SK-N-SH (cell line): ENCODE results near the gene KIF25.

Experiments used
- EP300 ChIP-seq, 2 experiments: IDR thresholded peaks; 2 replicates each; pipeline versions ENCODE4 v1.4.0 to v1.6.1; 2012; ENCODE audit warnings: borderline replicate concordance in 1 of 2, low read depth in 1 of 2, low read length in 1 of 2
- EZH2phosphoT487 ChIP-seq: fragments of 200-600 bp; sonication (generic); IDR thresholded peaks from 2 replicates; pipeline ENCODE4 v1.6.1; 2017; ENCODE audit warnings: low read depth, mixed run types, mild to moderate bottlenecking, antibody characterized with exemption, moderate library complexity, borderline replicate concordance
- JUND ChIP-seq: IDR thresholded peaks from 2 replicates; pipeline ENCODE4 v1.4.0; 2012
- POLR2AphosphoS5 ChIP-seq: IDR thresholded peaks from 2 replicates; pipeline ENCODE4 v1.6.1; 2012; ENCODE audit warnings: low read depth, low read length
- TEAD4 ChIP-seq: IDR thresholded peaks from 2 replicates; pipeline ENCODE4 v1.4.0; 2012; ENCODE audit warnings: mild to moderate bottlenecking, borderline replicate concordance; ENCODE audit not compliant: insufficient read depth
- YY1 ChIP-seq: IDR thresholded peaks from 2 replicates; pipeline ENCODE4 v1.4.0; 2012; ENCODE audit warnings: low read depth, mild to moderate bottlenecking
- TF ChIP-seq, protein P1 (sequence below): fragments of 200-600 bp; sonication (generic); IDR thresholded peaks from 2 replicates; pipeline ENCODE4 v1.6.1; 2017; ENCODE audit warnings: antibody characterized with exemption, mild to moderate bottlenecking, moderate library complexity

DNA sequence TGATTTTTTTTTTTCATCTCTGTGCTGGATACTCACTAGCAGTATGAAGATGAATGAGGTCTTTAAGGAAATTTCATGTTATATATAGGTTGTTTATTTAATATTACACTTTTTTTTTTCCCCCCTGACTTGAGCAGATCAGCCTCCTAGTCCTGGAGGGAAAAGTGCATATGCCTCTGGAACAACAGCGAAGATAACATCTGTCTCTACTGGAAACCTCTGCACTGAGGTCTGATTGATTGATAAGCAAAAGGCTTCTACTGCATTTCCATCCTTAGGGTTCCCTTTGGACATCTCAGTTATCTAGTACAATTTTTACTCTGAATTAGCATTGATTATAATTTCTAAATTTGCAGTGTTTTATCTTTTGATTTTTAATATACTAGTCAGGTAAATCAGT lies 49.8 kb upstream of the KIF25 start:
- TF ChIP-seq, protein P1, sequence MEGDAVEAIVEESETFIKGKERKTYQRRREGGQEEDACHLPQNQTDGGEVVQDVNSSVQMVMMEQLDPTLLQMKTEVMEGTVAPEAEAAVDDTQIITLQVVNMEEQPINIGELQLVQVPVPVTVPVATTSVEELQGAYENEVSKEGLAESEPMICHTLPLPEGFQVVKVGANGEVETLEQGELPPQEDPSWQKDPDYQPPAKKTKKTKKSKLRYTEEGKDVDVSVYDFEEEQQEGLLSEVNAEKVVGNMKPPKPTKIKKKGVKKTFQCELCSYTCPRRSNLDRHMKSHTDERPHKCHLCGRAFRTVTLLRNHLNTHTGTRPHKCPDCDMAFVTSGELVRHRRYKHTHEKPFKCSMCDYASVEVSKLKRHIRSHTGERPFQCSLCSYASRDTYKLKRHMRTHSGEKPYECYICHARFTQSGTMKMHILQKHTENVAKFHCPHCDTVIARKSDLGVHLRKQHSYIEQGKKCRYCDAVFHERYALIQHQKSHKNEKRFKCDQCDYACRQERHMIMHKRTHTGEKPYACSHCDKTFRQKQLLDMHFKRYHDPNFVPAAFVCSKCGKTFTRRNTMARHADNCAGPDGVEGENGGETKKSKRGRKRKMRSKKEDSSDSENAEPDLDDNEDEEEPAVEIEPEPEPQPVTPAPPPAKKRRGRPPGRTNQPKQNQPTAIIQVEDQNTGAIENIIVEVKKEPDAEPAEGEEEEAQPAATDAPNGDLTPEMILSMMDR = no peak
- TF ChIP-seq TEAD4 (no peak), EP300 (IDR thresholded peaks at IDR 0.05; ENCODE audit: borderline replicate concordance in 1 of 2, low read depth in 1 of 2, low read length in 1 of 2) (no peak), JUND (no peak), EZH2phosphoT487 (no peak), YY1 (no peak), POLR2AphosphoS5 (no peak)
